Right forelimb (tissue), 1 donor: ENCODE results near the gene TSPOAP1.

ENCODE experiments used
- DNase-seq: peaks from one replicate; pipeline ENCODE4 v3.0.0-alpha.2; 2018

Gene TSPOAP1

DNA sequence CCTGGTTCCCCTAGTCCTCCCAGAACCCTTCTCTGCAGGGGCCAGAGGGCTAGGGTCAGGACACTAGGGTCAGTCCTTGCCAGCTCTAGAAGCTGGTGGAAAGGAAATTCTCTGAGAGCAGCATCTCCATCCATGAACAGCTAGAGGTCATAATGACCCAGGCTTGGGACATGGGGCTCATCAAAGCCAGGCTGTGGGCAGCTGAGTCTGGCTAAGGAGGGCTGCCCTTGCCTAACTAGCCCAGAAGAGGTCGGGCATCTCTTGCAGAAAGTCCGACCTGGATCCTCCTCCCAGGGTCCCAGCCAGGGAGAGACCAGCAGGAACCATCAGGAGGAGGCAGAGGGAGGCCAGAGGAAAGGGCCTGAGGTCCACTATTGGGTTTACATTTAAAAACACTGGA is 52.2 kb downstream of the TSPOAP1 start:
- DNase-seq: no peak

DNA sequence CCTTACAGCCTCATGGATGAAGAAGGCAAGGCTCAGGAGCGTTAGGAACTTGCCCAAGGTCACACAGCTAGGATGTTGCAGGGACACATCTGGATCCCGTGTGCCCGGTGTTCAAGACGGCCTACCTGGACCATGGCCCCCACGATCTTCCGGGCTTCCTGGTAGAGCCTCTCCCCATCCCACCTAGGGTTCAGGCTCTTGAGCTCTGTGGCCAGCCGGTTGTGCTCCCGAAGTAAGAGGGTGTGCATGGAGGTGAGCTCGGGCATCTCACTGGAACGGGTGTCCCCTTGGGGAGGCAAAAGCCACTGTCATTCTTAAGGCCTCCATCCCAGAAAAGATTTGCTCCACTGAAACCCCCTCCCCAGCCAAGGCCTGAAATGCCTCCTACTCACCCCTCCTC is 53.2 kb downstream of the TSPOAP1 start:
- DNase-seq: no peak

DNA sequence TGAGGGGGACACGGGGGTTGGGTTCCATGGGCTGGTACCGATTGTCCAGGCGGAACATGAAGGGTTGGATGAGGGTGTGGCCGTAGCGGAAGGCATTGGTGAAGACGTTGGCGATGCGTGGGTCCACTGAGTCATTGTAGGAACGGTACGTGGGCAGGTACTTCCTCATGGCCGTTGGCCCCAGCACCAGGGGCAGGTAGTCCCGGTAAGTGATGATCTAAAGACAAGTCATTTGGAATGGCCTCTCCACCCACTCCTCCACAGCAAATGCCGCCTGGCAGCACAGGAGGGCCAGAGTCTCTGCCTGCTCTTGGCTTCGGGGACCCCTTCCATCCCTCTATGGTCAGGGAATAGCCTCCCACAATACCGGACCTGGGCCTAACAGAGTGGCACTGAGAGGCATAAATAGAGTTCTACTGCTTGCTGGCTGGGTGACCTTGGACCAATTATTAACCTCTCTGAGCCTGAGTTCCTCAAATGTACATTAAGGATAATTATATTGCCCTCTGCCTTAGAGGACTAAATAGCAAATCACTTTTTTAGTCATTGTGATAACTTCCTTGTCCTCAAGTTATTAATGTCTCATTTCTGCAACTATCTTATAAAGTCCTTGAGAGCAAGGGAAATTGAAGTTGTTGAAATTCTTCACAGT is 55.0 kb downstream of the TSPOAP1 start:
- DNase-seq: no peak

DNA sequence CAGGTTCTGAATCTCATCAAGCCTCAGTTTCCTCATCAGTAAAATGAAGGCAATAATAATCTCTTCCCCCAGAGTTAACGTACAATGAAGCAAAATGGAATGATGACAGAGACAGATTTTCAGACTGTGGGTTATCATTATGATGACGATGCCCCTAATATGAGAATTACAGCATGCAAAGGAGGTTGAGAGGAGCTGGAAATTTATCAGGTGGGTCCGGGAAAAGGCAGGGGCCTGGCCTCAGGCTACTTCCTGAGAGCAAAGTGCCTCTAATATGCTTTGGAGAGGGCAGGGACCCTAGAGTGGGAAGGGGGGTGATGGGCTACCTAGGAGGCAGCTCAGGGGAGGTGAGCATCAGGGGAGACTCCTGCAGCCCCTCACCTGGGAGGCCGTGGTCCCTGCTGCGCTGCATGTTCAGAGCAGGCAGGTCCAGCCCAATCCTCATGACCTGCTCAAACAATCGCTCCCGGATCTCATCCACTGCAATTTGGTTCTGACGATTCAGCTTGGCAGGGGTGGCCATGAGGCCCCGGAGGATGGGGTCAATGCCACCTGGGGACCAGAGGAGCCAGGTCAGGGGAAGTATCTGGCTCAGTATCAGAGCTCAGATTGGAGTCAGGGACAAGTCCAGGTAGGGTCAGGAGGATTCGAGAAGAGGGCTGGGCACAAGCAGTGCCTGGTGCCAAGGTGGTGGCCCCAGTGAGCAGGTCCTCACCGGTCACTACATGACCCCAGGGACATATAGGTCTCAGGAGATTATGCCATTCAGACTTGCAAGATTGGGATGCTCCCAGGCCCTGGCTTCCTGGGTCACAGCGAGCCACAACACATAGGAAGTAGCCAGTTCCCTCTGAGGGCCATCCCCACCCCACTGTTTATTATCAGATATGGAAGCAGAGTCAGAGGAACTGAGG is 56.0 kb downstream of the TSPOAP1 start:
- DNase-seq: no peak

DNA sequence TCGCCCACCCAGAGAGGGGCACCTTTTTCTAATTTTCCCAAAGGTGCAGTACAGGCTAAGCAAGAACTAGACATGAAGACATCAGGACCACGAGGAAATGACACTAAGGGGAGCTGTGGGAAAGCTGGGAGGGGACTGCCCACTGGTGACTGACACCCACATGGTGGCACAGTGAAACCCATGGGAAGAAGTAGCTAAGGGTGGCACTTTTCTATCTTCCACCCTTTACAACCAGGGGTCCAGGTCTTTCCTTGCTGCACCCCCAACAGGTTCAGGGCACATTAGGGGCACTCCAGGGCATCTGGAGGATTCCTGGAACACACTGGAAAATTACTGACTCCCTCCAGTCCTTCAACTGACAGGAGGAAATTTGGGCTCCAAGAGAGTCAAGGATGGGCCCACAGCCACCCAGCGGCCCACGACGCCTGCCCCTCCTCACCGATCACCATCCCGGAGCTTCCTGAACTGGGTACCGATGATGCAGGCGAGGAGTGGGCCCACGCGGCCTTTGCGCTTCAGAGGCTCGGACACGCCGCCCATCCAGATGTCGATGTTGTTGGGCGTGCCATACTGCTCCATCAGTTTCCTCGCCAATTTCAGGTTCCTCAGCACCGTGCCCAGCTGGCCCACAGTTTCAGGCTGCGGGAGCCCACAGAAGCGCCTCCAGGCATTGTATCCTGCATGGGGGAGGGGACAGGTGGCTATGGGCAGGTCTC is 57.2 kb downstream of the TSPOAP1 start:
- DNase-seq: no peak

DNA sequence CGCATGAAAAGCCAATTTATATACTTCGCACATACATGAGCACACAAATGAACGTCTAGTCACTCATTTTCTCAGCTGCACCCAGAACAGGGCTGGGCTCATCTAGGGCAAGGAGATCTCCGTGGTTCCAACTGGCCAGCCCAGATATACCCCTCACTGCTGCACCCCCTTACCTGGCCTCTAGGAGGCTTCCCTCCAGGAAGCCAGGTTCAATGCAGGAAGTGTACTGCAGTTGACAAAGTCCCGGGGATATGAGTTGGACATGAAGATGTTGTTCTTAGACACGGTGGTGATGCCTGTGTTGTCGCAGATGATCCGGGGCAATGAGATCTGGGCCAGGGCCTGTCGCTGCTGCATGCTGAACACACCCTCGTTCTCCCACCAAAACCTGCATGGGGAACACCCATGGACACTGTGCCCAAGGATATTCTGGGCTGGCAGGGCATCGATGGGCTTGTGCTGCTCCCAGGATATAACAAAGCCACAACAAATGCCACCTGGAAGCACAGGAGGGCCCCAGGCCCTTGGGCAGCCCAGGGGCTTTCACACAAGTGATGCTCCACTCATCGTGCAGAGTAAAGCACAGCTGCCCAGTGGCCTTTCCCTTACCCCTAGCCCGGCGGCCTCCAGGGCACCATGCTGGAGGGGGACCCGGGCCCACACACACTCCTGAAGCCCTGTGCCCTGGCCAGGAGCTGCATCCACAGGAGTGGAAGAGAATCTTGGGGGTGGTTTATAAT is 57.9 kb downstream of the TSPOAP1 start:
- no peak for DNase-seq

DNA sequence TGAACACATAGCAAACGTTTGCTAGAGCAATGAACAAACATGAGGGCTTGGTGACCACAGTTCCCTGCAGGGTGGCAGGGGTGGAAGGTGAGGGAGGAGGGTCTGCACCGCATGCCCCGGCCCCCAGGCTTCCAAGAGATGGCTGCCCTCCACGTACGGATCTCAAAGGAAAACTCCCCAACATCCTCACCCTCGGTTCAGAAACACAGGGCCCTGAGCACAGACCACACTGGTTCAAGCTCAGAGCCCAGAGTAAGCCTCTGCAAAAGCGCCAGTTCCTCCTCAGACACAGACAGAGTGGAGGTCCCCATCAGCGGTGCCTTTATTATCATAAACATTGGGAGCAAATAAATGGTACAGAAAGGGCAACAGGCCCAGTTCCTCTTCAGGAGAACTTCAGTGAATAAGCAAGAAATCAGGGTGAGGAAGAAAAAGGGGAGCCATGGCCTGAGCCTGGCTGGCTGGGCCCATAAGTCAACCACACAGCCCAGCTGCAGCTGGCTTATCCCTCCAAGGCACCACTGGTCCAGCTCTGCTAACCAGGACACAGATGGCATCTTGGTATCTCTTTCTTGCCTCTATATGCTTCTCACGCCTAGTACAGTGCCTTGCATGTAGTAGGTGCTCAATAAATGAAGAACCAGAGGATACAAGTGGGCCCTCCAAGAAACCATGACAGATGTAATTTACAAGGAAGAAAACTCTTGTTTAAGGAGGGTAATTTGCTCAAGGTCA is 58.9 kb downstream of the TSPOAP1 start:
- no peak for DNase-seq

DNA sequence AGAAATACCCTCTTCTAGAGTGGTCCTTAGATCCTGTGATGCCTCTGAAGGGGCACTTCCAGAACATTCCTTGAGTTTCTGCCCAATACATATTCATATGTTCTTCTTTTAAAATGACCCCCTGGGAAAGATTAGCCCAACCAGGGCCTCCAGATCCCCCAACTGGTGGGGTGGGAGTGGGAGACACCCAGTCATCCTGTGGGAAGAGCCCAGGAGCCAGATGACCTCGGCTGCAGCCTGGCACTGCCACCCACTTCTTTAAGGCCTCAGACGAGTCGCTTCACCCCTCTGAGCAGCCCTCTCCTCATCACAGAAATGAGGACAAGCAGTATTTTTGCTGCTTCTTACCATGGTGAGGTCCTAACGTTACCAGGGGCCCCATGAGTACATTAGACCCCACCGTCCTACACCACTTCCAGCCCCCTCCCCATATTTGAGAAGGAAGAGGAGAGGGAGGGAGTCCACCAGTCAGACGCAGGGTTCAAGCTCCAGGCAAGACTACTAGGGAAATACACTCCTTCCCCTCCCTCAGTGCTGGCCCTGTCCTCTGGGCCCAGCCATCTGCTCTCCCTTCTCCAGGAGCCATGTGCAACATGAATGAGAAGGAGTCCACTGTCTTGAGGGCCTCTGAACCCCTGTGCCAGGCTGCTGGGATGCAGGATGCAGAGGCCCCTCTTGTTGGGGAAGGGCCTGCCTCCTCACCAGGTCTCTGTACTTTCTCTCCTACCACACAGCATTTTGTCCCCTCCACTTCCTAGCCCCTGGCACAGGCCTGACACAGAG is 59.6 kb downstream of the TSPOAP1 start:
- no peak for DNase-seq

DNA sequence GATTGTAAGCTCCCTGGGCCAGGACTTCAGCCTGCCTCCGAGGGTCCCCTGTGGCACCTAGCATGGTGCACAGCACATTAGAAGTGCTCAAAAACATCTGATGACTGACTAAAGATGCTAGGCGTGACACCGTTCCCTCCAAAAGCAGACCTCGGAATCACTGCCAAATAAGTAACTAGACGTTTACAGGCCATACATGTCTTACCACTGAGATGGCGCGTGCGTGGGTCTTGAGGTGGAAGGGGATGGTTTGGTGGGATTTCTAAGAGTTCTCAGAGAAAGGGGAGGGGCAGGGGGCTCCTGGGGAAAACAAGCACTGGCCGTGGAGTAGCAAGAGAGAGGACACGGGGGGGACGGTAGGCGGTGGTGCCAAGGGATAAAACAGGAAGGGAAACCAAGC is 60.3 kb downstream of the TSPOAP1 start:
- DNase-seq: no peak

DNA sequence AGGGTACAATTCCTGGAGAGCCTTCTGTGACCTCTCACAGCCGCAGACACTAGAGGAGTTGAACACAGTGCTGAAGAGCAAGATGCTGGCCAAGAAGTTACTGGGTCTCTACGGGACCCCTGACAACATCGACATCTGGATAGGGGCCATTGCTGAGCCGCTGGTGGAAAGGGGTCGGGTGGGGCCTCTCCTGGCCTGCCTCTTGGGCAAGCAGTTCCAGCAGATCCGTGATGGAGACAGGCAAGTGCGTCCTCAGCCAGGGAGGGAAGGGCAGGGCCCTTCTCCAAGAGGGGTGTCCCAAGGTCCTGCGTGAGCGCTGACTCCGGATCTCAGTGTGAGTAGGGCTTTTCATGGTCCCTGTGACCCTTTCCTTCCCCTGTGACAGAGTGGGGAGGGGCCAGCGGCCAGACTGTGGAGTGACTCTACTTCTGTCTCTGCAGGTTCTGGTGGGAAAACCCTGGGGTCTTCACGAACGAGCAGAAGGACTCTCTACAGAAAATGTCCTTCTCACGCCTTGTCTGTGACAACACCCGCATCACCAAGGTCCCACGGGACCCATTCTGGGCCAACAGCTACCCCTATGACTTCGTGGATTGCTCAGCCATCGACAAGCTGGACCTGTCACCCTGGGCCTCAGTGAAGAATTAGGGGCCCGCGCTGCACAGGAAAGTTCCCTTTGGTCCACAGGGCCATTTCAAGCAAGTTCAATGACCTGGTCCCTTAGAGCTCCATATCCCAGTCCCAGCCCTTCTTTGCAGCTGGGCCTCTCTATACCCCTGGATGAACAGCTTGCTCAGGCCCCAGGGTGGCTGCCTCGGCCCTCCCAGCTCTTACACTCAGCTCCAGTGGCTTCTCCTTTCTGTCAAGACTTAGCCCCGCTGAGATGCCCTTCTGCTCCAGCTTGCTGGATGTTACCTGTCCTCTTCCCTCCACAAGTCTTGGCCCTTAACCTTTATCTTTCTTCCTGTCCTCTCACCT is 61.0 kb downstream of the TSPOAP1 start:
- no peak for DNase-seq

DNA sequence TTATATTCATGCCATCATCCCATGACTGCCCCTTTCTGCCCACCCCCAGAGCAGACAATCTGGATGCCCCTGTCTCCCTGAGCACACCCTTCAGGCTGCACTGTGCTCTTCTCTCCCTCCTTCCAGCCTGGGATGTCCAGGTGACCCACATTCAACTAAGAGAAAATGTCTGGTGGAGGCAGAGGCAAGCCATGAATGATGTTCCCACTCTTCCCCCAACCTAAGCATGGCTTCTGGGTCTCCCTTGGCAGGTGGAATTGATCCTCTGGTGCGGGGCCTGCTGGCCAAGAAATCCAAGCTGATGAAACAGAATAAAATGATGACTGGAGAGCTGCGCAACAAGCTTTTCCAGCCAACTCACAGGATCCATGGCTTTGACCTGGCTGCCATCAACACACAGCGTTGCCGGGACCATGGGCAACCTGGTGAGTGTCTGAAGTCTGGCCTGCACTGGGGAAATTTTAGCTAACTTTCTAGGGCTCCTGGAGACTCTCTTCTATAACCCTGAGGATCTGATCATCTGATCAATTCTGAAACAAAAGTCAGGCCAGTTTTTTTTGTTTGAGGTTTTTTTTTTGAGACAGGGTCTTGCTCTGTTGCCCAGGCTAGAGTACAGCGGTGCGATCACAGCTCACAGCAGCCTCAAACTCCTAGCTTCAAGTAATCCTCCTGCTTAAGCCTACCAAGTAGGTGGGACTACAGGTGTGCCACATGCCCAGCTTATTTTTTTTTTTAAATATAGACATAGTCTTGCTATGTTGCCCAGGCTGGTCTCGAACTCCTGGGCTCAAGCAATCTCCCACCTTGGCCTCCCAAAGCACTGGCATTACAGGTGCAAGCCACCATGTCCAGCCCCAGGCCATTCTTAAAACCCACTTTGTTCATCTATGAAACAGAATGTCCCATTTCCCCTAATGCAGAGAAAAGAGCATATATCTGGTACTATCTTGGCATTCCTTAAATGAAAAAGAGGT is 62.4 kb downstream of the TSPOAP1 start:
- DNase-seq: no peak

DNA sequence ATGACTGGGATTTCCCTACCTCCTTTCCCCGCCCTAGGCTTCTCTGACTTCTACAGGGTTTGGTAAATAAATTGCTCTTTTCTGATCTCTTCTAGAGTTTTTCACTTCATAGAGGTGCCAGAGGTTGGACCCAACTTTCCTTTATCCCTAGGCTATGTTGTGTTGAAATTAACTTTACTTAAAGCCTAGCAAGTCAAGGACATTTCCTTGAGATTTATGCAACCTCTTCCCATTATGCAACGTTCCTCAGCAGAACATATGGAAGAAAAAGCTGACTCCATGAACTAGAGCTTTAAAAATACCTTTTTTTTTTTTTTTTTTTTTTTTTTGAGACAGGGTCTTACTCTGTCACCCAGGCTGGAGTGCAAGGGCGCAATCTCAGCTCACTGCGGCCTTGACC is 63.3 kb downstream of the TSPOAP1 start:
- DNase-seq: no peak

DNA sequence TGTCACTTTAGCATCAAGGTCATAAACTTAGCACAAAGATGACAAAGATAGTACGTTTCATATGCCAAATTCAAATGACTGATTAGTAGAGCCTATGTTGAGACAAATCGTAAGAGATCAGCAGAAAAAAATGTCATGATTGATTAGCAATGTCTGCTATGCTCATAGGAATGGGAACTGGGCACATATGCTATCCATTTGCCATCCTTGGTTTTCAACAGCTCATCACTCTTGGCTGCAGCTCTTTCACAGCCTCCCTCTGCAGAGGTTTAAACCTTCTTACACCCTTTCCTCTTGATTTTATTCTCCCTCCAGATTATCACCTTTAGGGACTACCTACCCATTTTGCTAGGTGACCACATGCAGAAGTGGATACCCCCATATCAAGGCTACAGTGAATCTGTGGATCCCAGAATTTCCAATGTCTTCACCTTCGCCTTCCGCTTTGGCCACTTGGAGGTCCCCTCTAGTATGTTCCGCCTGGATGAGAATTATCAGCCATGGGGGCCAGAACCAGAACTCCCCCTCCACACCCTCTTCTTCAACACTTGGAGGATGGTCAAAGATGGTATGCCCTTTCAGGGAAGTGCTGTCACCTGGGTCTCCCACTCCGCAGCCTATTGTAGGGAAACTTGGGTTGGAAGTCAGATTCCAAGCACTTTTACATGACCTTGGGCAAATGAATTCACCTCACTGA is 64.0 kb downstream of the TSPOAP1 start:
- no peak for DNase-seq

DNA sequence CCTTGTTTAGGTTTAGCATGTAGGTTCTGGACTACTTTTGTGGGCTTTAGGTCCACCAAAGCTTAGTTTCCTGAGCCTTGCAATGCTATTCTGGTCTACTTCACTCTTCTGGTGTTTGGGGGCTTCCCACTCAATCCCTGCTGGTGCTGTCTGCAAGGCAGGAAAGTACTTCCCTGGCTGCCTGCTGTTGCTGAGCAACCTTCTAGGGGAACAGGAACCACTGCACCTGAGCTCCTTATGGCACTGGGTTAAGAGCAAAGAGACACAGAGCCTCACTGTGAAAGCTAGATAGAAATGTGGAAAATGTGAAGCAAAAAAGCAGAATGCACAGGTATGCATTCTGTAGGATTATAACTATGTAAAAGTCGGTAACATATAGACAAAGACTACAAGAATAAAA is 64.8 kb downstream of the TSPOAP1 start:
- no peak for DNase-seq

DNA sequence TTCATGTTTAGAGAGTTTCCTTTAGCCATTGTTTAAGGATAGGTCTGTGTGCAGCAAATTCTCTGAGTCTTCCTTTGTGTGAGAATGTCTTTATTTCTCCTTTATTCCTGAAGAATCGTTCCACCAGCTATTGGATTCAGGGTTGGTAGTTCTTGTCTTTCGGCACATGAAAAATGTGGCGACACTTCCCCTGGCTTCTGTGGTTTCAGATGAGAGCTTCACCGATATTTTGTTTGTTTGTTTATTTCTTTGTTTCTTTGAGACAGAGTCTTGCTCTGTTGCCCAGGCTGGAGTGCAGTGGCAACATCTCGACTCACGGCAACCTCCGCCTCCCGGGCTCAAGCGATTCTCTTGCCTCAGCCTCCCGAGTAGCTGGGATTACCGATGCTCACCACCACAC is 66.4 kb downstream of the TSPOAP1 start:
- DNase-seq: no peak

DNA sequence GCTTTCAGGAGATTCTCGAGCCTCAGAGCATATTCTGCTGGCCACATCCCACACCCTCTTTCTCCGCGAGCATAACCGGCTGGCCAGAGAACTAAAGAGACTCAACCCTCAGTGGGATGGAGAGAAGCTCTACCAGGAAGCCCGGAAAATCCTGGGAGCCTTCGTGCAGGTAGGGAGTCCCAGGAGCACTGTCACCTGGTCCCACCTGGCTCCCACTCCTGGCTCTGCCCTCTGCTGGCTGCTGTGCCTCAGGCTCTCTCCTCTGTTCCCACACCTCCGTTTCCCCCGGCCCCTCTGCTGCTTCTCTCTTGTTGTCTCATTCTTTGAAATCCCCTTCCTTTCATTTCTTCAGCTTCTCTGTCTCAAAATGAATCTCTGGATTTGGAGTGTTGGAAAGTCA is 73.8 kb downstream of the TSPOAP1 start:
- DNase-seq: no peak

DNA sequence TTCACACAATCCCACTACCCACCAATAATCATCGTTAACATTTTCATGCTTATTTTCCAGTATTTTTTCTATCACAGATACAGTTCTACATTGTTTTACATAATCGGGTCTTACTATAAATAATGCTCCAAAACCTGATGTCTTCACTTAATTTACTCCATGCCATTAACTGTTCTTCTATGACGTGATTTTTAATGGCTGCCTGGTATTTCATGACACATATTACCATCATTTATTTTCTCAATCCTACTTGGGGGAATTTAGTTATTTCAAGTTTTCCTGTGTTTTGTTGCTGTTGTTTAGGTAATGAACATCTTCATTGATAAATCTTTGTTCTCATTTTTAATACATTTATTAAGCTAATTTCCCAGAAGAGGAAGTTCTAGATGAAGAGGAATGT is 75.5 kb downstream of the TSPOAP1 start:
- DNase-seq: no peak

DNA sequence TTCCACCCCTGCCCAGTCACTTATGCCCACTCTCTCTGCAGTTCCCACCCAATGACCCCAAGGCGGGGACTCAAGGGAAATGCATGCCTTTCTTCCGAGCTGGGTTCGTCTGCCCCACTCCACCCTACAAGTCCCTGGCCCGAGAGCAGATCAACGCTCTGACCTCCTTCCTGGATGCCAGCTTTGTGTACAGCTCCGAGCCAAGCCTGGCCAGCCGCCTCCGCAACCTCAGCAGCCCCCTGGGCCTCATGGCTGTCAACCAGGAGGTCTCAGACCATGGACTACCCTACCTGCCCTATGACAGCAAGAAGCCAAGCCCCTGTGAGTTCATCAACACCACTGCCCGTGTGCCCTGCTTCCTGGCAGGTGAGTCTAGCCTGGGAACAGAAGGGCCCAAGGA is 76.5 kb downstream of the TSPOAP1 start:
- DNase-seq: no peak
